Measurements from ENCODE around the gene HOXC10. TPM values are rescaled to one million over a fixed set of nuclear protein-coding genes. Genes with fewer than 3 reads are reported as not detected.

HOXC10 gene
- total RNA-seq, 1 donor from 2014 or later, result 1.8 TPM

DNA sequence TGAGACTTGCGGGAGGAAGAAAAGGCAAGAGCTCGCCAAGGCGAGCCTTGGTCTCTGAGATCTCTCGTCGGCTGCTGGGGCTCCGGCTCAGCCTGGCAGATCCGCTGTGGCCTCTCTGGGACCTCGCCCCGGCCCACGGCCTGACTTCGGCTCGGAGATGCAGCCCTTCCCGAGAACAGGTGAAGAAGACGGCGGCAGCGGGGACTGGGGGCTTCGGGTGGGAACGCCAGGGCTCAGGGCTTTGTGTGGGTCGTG is 9.0 kb downstream of the HOXC10 start:
- Mint-ChIP-seq H3K9me3 (no peaks in the 10 kb centered on the region), H3K4me1 (peaks cover 6% of the 10 kb centered on the region), H3K27ac (ENCODE audit: unreplicated experiment) (no peak overlapping the region), H3K27me3 (ENCODE audit: low read depth) (peaks cover 100% of the 10 kb centered on the region), H3K4me3 (peak overlapping the region; percentile 87), H3K36me3 (ENCODE audit: low read depth) (no peaks in the 10 kb centered on the region)
- no peak for DNase-seq (ENCODE audit: low read depth, low spot score)
- TF ChIP-seq, protein P1, sequence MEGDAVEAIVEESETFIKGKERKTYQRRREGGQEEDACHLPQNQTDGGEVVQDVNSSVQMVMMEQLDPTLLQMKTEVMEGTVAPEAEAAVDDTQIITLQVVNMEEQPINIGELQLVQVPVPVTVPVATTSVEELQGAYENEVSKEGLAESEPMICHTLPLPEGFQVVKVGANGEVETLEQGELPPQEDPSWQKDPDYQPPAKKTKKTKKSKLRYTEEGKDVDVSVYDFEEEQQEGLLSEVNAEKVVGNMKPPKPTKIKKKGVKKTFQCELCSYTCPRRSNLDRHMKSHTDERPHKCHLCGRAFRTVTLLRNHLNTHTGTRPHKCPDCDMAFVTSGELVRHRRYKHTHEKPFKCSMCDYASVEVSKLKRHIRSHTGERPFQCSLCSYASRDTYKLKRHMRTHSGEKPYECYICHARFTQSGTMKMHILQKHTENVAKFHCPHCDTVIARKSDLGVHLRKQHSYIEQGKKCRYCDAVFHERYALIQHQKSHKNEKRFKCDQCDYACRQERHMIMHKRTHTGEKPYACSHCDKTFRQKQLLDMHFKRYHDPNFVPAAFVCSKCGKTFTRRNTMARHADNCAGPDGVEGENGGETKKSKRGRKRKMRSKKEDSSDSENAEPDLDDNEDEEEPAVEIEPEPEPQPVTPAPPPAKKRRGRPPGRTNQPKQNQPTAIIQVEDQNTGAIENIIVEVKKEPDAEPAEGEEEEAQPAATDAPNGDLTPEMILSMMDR (conservative IDR thresholded peaks at IDR 0.05), result no peak

DNA sequence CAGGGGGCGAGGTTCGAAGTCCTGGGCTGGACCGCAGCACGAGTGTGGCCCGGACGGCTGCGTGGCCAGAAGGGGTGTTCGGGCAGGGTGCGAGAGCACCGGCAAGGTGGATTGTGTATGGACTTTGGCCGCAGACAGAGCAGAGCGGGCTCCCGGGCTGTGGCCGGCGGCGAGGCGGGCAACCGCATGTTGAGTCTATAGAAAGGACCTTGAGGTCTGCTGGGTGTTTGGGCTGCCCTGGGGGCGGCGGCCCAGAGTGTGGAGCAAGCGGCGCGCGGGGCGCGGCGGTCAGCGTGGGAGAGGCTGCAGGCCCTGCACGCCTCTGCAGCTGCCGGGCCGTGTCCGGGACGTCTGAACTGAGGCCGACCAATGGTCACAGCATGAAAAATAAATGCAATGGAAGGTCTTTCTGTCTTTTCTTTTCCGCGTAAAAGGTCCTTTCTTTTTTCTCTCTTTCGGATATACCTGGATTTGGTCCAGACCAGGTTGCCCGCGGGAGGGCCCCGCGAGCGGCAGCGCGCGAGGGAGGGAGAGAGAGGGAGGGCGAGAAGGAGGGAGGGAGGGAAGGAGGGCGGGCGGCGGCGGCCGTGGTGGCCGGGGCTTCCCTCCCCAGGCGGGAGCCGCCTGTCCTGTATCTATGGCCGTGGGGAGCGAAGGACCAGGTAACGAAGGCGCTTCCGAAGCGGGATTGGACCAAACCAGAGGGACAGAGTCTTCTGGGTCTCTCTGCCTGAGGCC is 9.5 kb downstream of the HOXC10 start:
- Mint-ChIP-seq H3K27ac (ENCODE audit: unreplicated experiment) (no peak overlapping the region), H3K27me3 (ENCODE audit: low read depth) (peaks cover 100% of the 10 kb centered on the region), H3K4me1 (peaks cover 1% of the 10 kb centered on the region), H3K9me3 (no peaks in the 10 kb centered on the region), H3K4me3 (peak overlapping the region; percentile 87), H3K36me3 (ENCODE audit: low read depth) (no peaks in the 10 kb centered on the region)
- TF ChIP-seq, protein P1 (conservative IDR thresholded peaks at IDR 0.05), result no peak
- DNase-seq (ENCODE audit: low read depth, low spot score), result no peak

DNA sequence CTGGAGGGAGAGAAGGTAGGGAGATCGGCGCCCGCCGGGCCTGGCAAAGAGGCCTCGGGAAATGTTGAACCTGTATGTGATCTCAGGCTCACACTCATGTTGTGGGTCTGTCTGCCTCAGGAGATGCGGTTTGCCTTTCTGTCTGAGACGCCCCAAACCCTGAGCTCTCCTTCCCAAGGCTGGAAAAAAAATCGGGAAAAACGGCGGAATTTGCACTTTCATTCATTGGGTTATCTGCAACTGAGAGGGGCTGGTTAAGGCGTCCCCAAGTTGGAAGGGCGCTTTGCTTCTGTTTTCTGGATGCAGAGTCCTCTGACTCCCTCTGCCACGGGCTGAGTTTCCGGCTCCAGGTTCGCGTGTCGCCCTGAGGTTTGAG is 10.0 kb downstream of the HOXC10 start:
- Mint-ChIP-seq H3K9me3 (no peaks in the 10 kb centered on the region), H3K36me3 (ENCODE audit: low read depth) (no peaks in the 10 kb centered on the region), H3K4me3 (peak overlapping the region; percentile 75), H3K27me3 (ENCODE audit: low read depth) (peaks cover 100% of the 10 kb centered on the region), H3K4me1 (no peaks in the 10 kb centered on the region), H3K27ac (ENCODE audit: unreplicated experiment) (no peak overlapping the region)
- no peak for DNase-seq (ENCODE audit: low read depth, low spot score)
- TF ChIP-seq, protein P1 (conservative IDR thresholded peaks at IDR 0.05), result no peak

DNA sequence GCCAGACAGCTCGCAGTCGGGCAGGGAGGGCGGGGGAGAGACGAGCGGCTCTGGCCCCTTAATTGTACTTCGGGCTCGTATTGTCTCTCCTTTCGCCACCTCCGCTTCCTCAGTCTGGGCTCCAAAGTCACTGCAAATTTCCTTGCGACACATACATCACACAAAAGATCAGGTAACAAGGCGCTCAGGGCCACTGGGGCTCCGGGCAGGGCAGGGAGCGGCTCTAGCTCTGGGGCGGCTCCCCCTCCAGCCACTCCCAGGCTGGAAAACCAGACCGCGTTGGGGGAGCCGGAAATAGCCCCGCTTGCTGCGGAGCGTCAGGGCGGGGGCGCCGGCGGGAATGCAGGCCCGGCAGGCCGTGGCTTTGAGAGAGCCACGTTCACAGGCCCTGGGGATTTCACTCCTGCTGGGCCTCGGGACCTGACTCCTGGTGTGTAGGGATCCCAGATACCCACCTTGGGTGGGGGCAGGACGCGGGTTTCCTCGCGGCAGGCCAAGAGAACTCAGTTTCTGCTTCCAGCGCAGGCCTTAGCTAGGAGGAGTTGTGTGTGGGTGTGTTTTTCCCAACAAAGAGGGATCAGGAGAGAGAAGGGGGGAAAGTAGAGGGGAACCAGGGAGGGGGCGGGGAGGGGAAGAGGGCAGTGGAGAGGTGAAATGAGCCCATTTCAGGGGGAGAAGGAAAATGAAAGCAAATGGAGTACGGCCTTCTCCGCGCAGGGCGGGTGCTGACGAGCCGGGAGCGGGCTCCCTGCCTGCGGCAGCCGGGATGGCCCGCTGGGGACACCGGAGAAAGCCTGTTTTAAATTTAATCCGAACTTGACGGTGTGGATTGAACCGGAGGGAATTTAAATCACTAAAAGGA is 10.7 kb downstream of the HOXC10 start:
- Mint-ChIP-seq H3K4me3 (peak overlapping the region; percentile 75), H3K36me3 (ENCODE audit: low read depth) (no peaks in the 10 kb centered on the region), H3K27ac (ENCODE audit: unreplicated experiment) (peak overlapping the region; percentile 91), H3K4me1 (no peaks in the 10 kb centered on the region), H3K9me3 (no peaks in the 10 kb centered on the region), H3K27me3 (ENCODE audit: low read depth) (peaks cover 100% of the 10 kb centered on the region)
- no peak for DNase-seq (ENCODE audit: low read depth, low spot score)
- TF ChIP-seq, protein P1 (conservative IDR thresholded peaks at IDR 0.05), result no peak

DNA sequence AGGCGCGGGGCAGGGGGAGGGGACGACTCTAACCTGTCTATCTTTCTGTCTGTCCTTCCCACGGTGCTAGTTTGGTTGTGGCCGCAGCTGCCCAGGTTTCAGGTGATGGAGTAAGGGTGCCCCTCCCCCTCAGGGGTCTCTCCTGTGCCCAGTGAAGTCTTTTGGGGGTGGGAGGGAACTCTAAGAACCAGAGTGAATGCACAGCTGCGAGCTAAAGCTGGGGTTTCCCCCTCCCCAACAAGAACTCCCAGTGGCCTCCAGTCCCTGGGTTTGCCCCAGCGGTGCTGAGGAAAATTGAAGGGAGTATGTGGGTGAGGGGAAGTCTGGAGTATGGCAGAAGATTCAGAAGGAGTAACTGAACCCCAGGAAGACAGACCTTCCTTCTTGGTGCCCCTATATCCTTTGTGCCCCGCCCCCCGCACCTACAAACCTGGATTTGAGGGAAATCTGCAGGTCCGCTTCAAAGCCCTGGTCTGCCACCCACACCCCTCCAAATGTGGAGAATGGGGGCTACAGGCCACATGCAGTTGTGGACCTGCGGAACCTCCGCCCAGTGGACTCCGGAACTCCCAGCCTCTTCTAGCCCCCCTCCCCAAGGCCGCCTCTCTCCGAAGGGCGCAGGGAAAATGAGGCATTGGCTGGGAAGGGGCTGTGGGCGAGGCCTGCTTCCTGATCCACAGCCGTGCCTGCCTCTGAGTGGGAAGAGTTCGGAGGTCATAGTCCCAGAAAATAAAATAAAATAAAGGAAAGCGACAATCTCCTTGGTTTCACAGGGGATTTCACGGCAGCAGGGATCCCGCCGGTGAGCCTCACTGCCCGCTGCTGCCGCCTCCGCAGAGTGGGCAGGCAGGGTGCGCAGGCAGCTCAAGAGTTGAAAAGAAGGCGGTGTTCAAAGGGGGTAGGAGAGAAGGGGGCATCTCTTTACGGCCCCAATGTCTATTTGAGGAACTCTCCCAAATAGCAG is 11.6 kb downstream of the HOXC10 start:
- Mint-ChIP-seq H3K27me3 (ENCODE audit: low read depth) (peaks cover 100% of the 10 kb centered on the region), H3K27ac (ENCODE audit: unreplicated experiment) (no peak overlapping the region), H3K4me1 (no peaks in the 10 kb centered on the region), H3K9me3 (no peaks in the 10 kb centered on the region), H3K36me3 (ENCODE audit: low read depth) (no peaks in the 10 kb centered on the region), H3K4me3 (peak overlapping the region; percentile 68)
- DNase-seq (ENCODE audit: low read depth, low spot score), result no peak
- TF ChIP-seq, protein P1 (conservative IDR thresholded peaks at IDR 0.05), result no peak

All from neural crest cell (in vitro differentiated cells).